Measurements from ENCODE around the gene FMNL2.

FMNL2 gene

GRCh38 chr2:152622219-152622618 lies 287.2 kb downstream of the FMNL2 start:
- DNase-seq (ENCODE audit: low spot score): peak; percentile 2
- TF ChIP-seq CTCF (IDR thresholded peaks at IDR 0.05): no peak
- Histone ChIP-seq H3K4me3 (no peak overlapping the region), H3K27ac (no peak overlapping the region)

- DNase-seq (ENCODE audit: low spot score): peak; percentile 31
- no peak for TF ChIP-seq CTCF (IDR thresholded peaks at IDR 0.05)
Measured at GRCh38 chr2:152623076-152623740, 288.2 kb downstream of the FMNL2 start.

GRCh38 chr2:152623775-152624174 lies 288.8 kb downstream of the FMNL2 start:
- TF ChIP-seq CTCF (IDR thresholded peaks at IDR 0.05): no peak
- Histone ChIP-seq H3K4me3 (no peak overlapping the region), H3K27ac (no peak overlapping the region)
- no peak for DNase-seq (ENCODE audit: low spot score)

More at GRCh38 chr2:152623076-152623740, 288.2 kb downstream of the FMNL2 start:
- H3K4me3 ChIP-seq: no peak overlapping the region
- no peak overlapping the region for H3K27ac ChIP-seq

- Histone ChIP-seq H3K4me3 (no peak overlapping the region), H3K27ac (no peak overlapping the region)
- no peak for DNase-seq (ENCODE audit: low spot score)
- TF ChIP-seq CTCF (IDR thresholded peaks at IDR 0.05): no peak
Measured at GRCh38 chr2:152624805-152625204, 289.8 kb downstream of the FMNL2 start.

- Histone ChIP-seq H3K4me3 (no peak overlapping the region), H3K27ac (no peak overlapping the region)
- no peak for DNase-seq (ENCODE audit: low spot score)
- TF ChIP-seq CTCF (IDR thresholded peaks at IDR 0.05): no peak
Measured at GRCh38 chr2:152626911-152627339, 292.0 kb downstream of the FMNL2 start.

GRCh38 chr2:152627351-152627957 lies 292.5 kb downstream of the FMNL2 start:
- Histone ChIP-seq H3K4me3 (no peak overlapping the region), H3K27ac (no peak overlapping the region)
- peak; percentile 32 for TF ChIP-seq CTCF (IDR thresholded peaks at IDR 0.05)
- no peak for DNase-seq (ENCODE audit: low spot score)

GRCh38 chr2:152629202-152629601 lies 294.2 kb downstream of the FMNL2 start:
- no peak for DNase-seq (ENCODE audit: low spot score)
- H3K4me3 ChIP-seq: no peak overlapping the region
- H3K27ac ChIP-seq: no peak overlapping the region
- TF ChIP-seq CTCF (IDR thresholded peaks at IDR 0.05): no peak
